PFSK-1 (cell line): ENCODE measurements around the gene SCAANT1.

Experiments
- FOXP2 ChIP-seq: optimal IDR thresholded peaks from 2 replicates; pipeline ENCODE3; 2011; ENCODE audit warnings: borderline replicate concordance, control low read depth, inconsistent platforms; ENCODE audit not compliant: insufficient read depth; ENCODE audit errors: extremely low read length, extremely low read depth
- POLR2AphosphoS5 ChIP-seq: IDR thresholded peaks from 2 replicates; pipeline ENCODE4 v1.6.1; 2012; ENCODE audit warnings: low read depth, mild to moderate bottlenecking, control low read depth, low read length, moderate library complexity
- SIN3A ChIP-seq: IDR thresholded peaks from 2 replicates; pipeline ENCODE4 v1.6.1; 2012; ENCODE audit warnings: mild to moderate bottlenecking, low read length, moderate library complexity, borderline replicate concordance; ENCODE audit not compliant: insufficient read depth
- TAF1 ChIP-seq: IDR thresholded peaks from 2 replicates; pipeline ENCODE4 v1.6.1; 2012; ENCODE audit warnings: low read length, control low read depth, borderline replicate concordance; ENCODE audit not compliant: insufficient read depth
- TF ChIP-seq, protein P1 (sequence below), 2 experiments: IDR thresholded peaks; 2 replicates each; pipeline versions ENCODE4 v1.6.1 to v1.8.0; 2011 to 2012; ENCODE audit warnings: low read depth in 2 of 2, low read length in 2 of 2, control low read depth in 1 of 2, inconsistent platforms in 1 of 2, mild to moderate bottlenecking in 1 of 2, moderate library complexity in 1 of 2; ENCODE audit not compliant: insufficient read depth in 1 of 2

GRCh38 chr3:63921741-63922482, 9.7 kb upstream of the SCAANT1 start:
- TF ChIP-seq POLR2AphosphoS5 = no peak
- TF ChIP-seq FOXP2 = no peak
- no peak for TF ChIP-seq TAF1
- no peak for TF ChIP-seq SIN3A
- TF ChIP-seq, protein P1, sequence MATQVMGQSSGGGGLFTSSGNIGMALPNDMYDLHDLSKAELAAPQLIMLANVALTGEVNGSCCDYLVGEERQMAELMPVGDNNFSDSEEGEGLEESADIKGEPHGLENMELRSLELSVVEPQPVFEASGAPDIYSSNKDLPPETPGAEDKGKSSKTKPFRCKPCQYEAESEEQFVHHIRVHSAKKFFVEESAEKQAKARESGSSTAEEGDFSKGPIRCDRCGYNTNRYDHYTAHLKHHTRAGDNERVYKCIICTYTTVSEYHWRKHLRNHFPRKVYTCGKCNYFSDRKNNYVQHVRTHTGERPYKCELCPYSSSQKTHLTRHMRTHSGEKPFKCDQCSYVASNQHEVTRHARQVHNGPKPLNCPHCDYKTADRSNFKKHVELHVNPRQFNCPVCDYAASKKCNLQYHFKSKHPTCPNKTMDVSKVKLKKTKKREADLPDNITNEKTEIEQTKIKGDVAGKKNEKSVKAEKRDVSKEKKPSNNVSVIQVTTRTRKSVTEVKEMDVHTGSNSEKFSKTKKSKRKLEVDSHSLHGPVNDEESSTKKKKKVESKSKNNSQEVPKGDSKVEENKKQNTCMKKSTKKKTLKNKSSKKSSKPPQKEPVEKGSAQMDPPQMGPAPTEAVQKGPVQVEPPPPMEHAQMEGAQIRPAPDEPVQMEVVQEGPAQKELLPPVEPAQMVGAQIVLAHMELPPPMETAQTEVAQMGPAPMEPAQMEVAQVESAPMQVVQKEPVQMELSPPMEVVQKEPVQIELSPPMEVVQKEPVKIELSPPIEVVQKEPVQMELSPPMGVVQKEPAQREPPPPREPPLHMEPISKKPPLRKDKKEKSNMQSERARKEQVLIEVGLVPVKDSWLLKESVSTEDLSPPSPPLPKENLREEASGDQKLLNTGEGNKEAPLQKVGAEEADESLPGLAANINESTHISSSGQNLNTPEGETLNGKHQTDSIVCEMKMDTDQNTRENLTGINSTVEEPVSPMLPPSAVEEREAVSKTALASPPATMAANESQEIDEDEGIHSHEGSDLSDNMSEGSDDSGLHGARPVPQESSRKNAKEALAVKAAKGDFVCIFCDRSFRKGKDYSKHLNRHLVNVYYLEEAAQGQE (IDR thresholded peaks at IDR 0.05; ENCODE audit: insufficient read depth in 1 of 2, low read depth in 2 of 2, low read length in 2 of 2) = no peak
